GM19035 (cell line): ENCODE results near the gene DLG2.

Experiments used
- ATAC-seq: cut with Tn5 transposase; IDR thresholded peaks from one replicate; pipeline ENCODE4 v1.9.1; 2021; ENCODE audit not compliant: unreplicated experiment

DLG2 gene

GRCh38 chr11:85132851-85133585 is 494.1 kb downstream of the DLG2 start:
- ATAC-seq, result no peak

- ATAC-seq, result no peak
Observed at GRCh38 chr11:85127349-85127748, 499.8 kb downstream of the DLG2 start.

- peak; percentile 88 for ATAC-seq
Observed at GRCh38 chr11:85123752-85124231, 503.4 kb downstream of the DLG2 start.

GRCh38 chr11:85118151-85118550 is 509.0 kb downstream of the DLG2 start:
- ATAC-seq, result no peak

GRCh38 chr11:85115798-85116197 is 511.3 kb downstream of the DLG2 start:
- ATAC-seq, result no peak

GRCh38 chr11:85114786-85115185 is 512.4 kb downstream of the DLG2 start:
- no peak for ATAC-seq

- peak; percentile 88 for ATAC-seq
Observed at GRCh38 chr11:85110246-85110645, 516.9 kb downstream of the DLG2 start.

- peak; percentile 82 for ATAC-seq
Observed at GRCh38 chr11:85109141-85109540, 518.0 kb downstream of the DLG2 start.

GRCh38 chr11:85105868-85106267 is 521.3 kb downstream of the DLG2 start:
- no peak for ATAC-seq

GRCh38 chr11:85099522-85099921 is 527.6 kb downstream of the DLG2 start:
- ATAC-seq, result no peak

GRCh38 chr11:85098996-85099395 is 528.1 kb downstream of the DLG2 start:
- no peak for ATAC-seq

GRCh38 chr11:85096939-85097338 is 530.2 kb downstream of the DLG2 start:
- ATAC-seq, result no peak

GRCh38 chr11:85095239-85095638 is 531.9 kb downstream of the DLG2 start:
- ATAC-seq, result no peak

- no peak for ATAC-seq
Observed at GRCh38 chr11:85094795-85095194, 532.3 kb downstream of the DLG2 start.

- ATAC-seq, result no peak
Observed at GRCh38 chr11:85089654-85090053, 537.5 kb downstream of the DLG2 start.

- ATAC-seq, result no peak
Observed at GRCh38 chr11:85088286-85088685, 538.9 kb downstream of the DLG2 start.

- no peak for ATAC-seq
Observed at GRCh38 chr11:85086504-85087284, 540.5 kb downstream of the DLG2 start.

GRCh38 chr11:85076535-85077330 is 550.4 kb downstream of the DLG2 start:
- ATAC-seq, result no peak

GRCh38 chr11:85062659-85063058 is 564.5 kb downstream of the DLG2 start:
- peak; percentile 99 for ATAC-seq

GRCh38 chr11:85052636-85053035 is 574.5 kb downstream of the DLG2 start:
- ATAC-seq, result no peak

GRCh38 chr11:85048801-85049200 is 578.3 kb downstream of the DLG2 start:
- no peak for ATAC-seq
